ENCODE data around the gene EPHA6.

DNA sequence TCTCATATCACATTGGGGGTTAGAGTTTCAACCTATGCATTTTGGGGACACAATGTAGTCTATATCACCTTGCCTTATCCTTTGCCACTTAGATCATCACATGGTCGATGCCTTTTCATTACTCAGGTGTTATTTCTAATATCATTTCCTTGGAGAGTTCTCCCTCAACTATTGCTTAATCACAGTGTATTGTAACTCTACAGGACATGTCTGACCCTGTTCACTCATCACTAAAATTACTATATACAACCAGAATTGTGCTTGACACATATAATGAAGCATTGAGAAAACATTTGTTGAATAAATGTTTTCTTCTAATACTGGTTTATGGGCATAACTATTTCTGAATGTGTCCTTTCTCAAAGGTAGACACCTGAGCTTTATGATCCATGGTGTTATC is 207.4 kb downstream of the EPHA6 start:
- TF ChIP-seq, protein P1, sequence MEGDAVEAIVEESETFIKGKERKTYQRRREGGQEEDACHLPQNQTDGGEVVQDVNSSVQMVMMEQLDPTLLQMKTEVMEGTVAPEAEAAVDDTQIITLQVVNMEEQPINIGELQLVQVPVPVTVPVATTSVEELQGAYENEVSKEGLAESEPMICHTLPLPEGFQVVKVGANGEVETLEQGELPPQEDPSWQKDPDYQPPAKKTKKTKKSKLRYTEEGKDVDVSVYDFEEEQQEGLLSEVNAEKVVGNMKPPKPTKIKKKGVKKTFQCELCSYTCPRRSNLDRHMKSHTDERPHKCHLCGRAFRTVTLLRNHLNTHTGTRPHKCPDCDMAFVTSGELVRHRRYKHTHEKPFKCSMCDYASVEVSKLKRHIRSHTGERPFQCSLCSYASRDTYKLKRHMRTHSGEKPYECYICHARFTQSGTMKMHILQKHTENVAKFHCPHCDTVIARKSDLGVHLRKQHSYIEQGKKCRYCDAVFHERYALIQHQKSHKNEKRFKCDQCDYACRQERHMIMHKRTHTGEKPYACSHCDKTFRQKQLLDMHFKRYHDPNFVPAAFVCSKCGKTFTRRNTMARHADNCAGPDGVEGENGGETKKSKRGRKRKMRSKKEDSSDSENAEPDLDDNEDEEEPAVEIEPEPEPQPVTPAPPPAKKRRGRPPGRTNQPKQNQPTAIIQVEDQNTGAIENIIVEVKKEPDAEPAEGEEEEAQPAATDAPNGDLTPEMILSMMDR (IDR thresholded peaks at IDR 0.05; ENCODE audit: extremely low read depth in 1 of 2, insufficient read depth in 1 of 2, low read depth in 1 of 2, low read length in 2 of 2) = no peak
- TF ChIP-seq POLR2AphosphoS5 (IDR thresholded peaks at IDR 0.05; ENCODE audit: insufficient read depth, low read depth, low read length) = no peak
- no peak for TF ChIP-seq EZH2 (IDR thresholded peaks at IDR 0.05; ENCODE audit: borderline replicate concordance, low read depth, low read length, severe bottlenecking)
- TF ChIP-seq POLR2A (IDR thresholded peaks at IDR 0.05; ENCODE audit: low read depth, low read length) = no peak
- no peak for TF ChIP-seq MYC (IDR thresholded peaks at IDR 0.05; ENCODE audit: low read depth, low read length)
- TF ChIP-seq GATA2 (IDR thresholded peaks at IDR 0.05; ENCODE audit: insufficient read depth, insufficient read length, low read depth, low read length) = no peak
- no peak for TF ChIP-seq FOS (IDR thresholded peaks at IDR 0.05; ENCODE audit: borderline replicate concordance, insufficient read depth, low read length)
- TF ChIP-seq, protein P2, sequence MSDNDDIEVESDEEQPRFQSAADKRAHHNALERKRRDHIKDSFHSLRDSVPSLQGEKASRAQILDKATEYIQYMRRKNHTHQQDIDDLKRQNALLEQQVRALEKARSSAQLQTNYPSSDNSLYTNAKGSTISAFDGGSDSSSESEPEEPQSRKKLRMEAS (IDR thresholded peaks at IDR 0.05; ENCODE audit: insufficient read depth, insufficient read length) = no peak

Measured in endothelial cell of umbilical vein (primary cell).